HepG2 (cell line): ENCODE data around the gene PTH1R. TPM values are rescaled to one million over a fixed set of nuclear protein-coding genes. Genes with fewer than 3 reads are reported as not detected.

Experiments
- CHCHD3 ChIP-seq: sonication (generic); formaldehyde crosslinking; IDR thresholded peaks from 2 replicates; pipeline ENCODE4 v1.8.0; 2022; ENCODE audit warnings: mild to moderate bottlenecking, missing genetic modification reagents, moderate library complexity
- CREM ChIP-seq, 2 experiments: sonication (generic) in 1 of 2; formaldehyde crosslinking in 1 of 2; IDR thresholded peaks; 2 replicates each; pipeline versions ENCODE4 v1.4.0 to v1.6.1; 2016 to 2020; ENCODE audit warnings: antibody characterized with exemption in 1 of 2, mild to moderate bottlenecking in 1 of 2, missing genetic modification reagents in 1 of 2
- EEA1 ChIP-seq: sonication (generic); formaldehyde crosslinking; IDR thresholded peaks from 2 replicates; pipeline ENCODE4 v1.5.1; 2020; ENCODE audit warnings: mild to moderate bottlenecking, missing genetic modification reagents, borderline replicate concordance
- ELF1 ChIP-seq: sonication (generic); formaldehyde crosslinking; IDR thresholded peaks from 2 replicates; pipeline ENCODE4 v1.4.0; 2020; ENCODE audit warnings: missing genetic modification reagents
- ELF4 ChIP-seq: sonication (generic); formaldehyde crosslinking; IDR thresholded peaks from 2 replicates; pipeline ENCODE4 v1.5.0; 2020; ENCODE audit warnings: missing genetic modification reagents, mild to moderate bottlenecking, moderate library complexity, borderline replicate concordance
- FIP1L1 ChIP-seq: fragments of 200-400 bp; formaldehyde crosslinking; IDR thresholded peaks from 2 replicates; pipeline ENCODE4 v1.6.1; 2018; ENCODE audit warnings: low read depth, mild to moderate bottlenecking, low read length, moderate library complexity, borderline replicate concordance; ENCODE audit not compliant: insufficient read depth
- GATA4 ChIP-seq: sonication (generic); IDR thresholded peaks from 2 replicates; pipeline ENCODE4 v1.6.1; 2016; ENCODE audit warnings: antibody characterized with exemption, low read depth, borderline replicate concordance
- MYNN ChIP-seq: sonication (generic); formaldehyde crosslinking; IDR thresholded peaks from 2 replicates; pipeline ENCODE4 v1.4.0; 2020; ENCODE audit warnings: mild to moderate bottlenecking, low read depth, missing genetic modification reagents
- MZF1 ChIP-seq: sonication (generic); formaldehyde crosslinking; IDR thresholded peaks from 2 replicates; pipeline ENCODE4 v1.8.1; 2023; ENCODE audit warnings: mild to moderate bottlenecking, missing genetic modification reagents, borderline replicate concordance
- NFE2 ChIP-seq: sonication (generic); formaldehyde crosslinking; IDR thresholded peaks from 2 replicates; pipeline ENCODE4 v1.4.0; 2020; ENCODE audit warnings: missing genetic modification reagents
- NFRKB ChIP-seq: fragments of 450-650 bp; IDR thresholded peaks from 2 replicates; pipeline ENCODE4 v1.6.1; 2017
- NONO ChIP-seq, 2 experiments: fragments of 450-650 bp in 1 of 2; sonication (generic) in 1 of 2; formaldehyde crosslinking in 1 of 2; IDR thresholded peaks in 1 of 2; conservative IDR thresholded peaks in 1 of 2; 2 replicates each; pipeline versions ENCODE4 v1.6.1 to v1.8.0; 2017 to 2022; ENCODE audit warnings: mild to moderate bottlenecking in 1 of 2, missing genetic modification reagents in 1 of 2, moderate library complexity in 1 of 2
- PCBP2 ChIP-seq: fragments of 200-400 bp; formaldehyde crosslinking; optimal IDR thresholded peaks from 2 replicates; pipeline ENCODE3; 2018; ENCODE audit warnings: low read length, low read depth; ENCODE audit not compliant: poor library complexity, severe bottlenecking
- PHF8 ChIP-seq: sonication (generic); formaldehyde crosslinking; IDR thresholded peaks from 2 replicates; pipeline ENCODE4 v1.5.0; 2020; ENCODE audit warnings: missing genetic modification reagents
- RELA ChIP-seq: sonication (generic); formaldehyde crosslinking; IDR thresholded peaks from 2 replicates; pipeline ENCODE4 v1.4.0; 2020; ENCODE audit warnings: missing genetic modification reagents
- REPIN1 ChIP-seq: sonication (generic); formaldehyde crosslinking; IDR thresholded peaks from 2 replicates; pipeline ENCODE4 v1.8.0; 2022; ENCODE audit warnings: missing genetic modification reagents, low read depth, mild to moderate bottlenecking, borderline replicate concordance
- SP5 ChIP-seq: IDR thresholded peaks from 2 replicates; pipeline ENCODE4 v1.6.1; 2016; ENCODE audit warnings: low read depth, borderline replicate concordance
- TRIM24 ChIP-seq: sonication (generic); formaldehyde crosslinking; IDR thresholded peaks from 2 replicates; pipeline ENCODE4 v1.8.0; 2022; ENCODE audit warnings: mild to moderate bottlenecking, missing genetic modification reagents
- ZBTB4 ChIP-seq: sonication (generic); formaldehyde crosslinking; IDR thresholded peaks from 2 replicates; pipeline ENCODE4 v1.4.0; 2020; ENCODE audit warnings: missing genetic modification reagents, mild to moderate bottlenecking, borderline replicate concordance
- ZFP82 ChIP-seq: sonication (generic); formaldehyde crosslinking; IDR thresholded peaks from 2 replicates; pipeline ENCODE4 v1.5.1; 2020; ENCODE audit warnings: mild to moderate bottlenecking, missing genetic modification reagents, borderline replicate concordance
- ZNF235 ChIP-seq: sonication (generic); formaldehyde crosslinking; IDR thresholded peaks from 2 replicates; pipeline ENCODE4 v1.8.1; 2023; ENCODE audit warnings: mild to moderate bottlenecking, missing genetic modification reagents, borderline replicate concordance
- ZNF564 ChIP-seq: sonication (generic); formaldehyde crosslinking; IDR thresholded peaks from 2 replicates; pipeline ENCODE4 v1.8.1; 2023; ENCODE audit warnings: mild to moderate bottlenecking, missing genetic modification reagents
- ZNF780A ChIP-seq: sonication (generic); formaldehyde crosslinking; IDR thresholded peaks from 2 replicates; pipeline ENCODE4 v1.8.0; 2022; ENCODE audit warnings: mild to moderate bottlenecking, missing genetic modification reagents, moderate library complexity
- ZNF891 ChIP-seq: sonication (generic); formaldehyde crosslinking; IDR thresholded peaks from 2 replicates; pipeline ENCODE4 v1.5.0; 2020; ENCODE audit warnings: mild to moderate bottlenecking, missing genetic modification reagents
- polyA plus RNA-seq, 8 experiments: library from polyadenylated mRNA; depleted of rRNA in 3 of 8; stranded (reverse) in 7 of 8; unstranded in 1 of 8; fragments of >200 nt; fragmentation: Illumina TruSeq in 4 of 8; extraction: Trizol in 4 of 8; gene quantifications; 2 replicates each; pipeline versions ENCODE4 v1.2.1 to v1.2.3, GENCODE V29; 2011 to 2016; ENCODE audit warnings: low read depth in 4 of 8, missing spikeins in 1 of 8, mixed read lengths in 1 of 8; ENCODE audit not compliant: insufficient read depth in 1 of 8
- total RNA-seq, 5 experiments: library from RNA; depleted of rRNA; stranded (reverse); fragments of >200 nt; fragmentation: Illumina TruSeq; extraction: Trizol; gene quantifications; 2 replicates each; pipeline ENCODE4 v1.2.3, GENCODE V29; 2016; ENCODE audit warnings: low read depth in 1 of 5
- TF ChIP-seq, protein P1 (sequence below), 2 experiments: sonication (generic) in 1 of 2; formaldehyde crosslinking in 1 of 2; IDR thresholded peaks; 2 replicates each; pipeline versions ENCODE4 v1.4.0 to v1.6.1; 2018 to 2020; ENCODE audit warnings: missing genetic modification reagents in 2 of 2, borderline replicate concordance in 1 of 2, low read depth in 1 of 2, mild to moderate bottlenecking in 1 of 2, missing biosample characterization in 1 of 2

The PTH1R gene
- total and polyA plus RNA-seq, 2 of the 13 experiments (the other 11 are each of a cell fraction or from before 2014, with no cell fraction given), result not detected

GRCh38 chr3:46947981-46948791 lies 70.7 kb downstream of the PTH1R start (continued):
- TF ChIP-seq NFE2 (CRISPR knock-in tag) (no peak), FIP1L1 (0 out of 2 replicates have a peak, but pooled peaks have one; percentile 17), TRIM24 (no peak), ZNF891 (CRISPR knock-in tag) (no peak), GATA4 (peak; percentile 93), SP5 (peak; percentile 81), ZNF564 (CRISPR knock-in tag) (no peak), PCBP2 (no peak), CREM (IDR thresholded peaks at IDR 0.05) (peak; percentile 56; the same call in 1 of the 2 replicates), CREM (CRISPR knock-in tag; IDR thresholded peaks at IDR 0.05) (no peak), EEA1 (no peak), ZNF780A (CRISPR knock-in tag) (no peak), ZNF235 (CRISPR knock-in tag) (no peak), RELA (CRISPR knock-in tag) (no peak), ELF4 (CRISPR knock-in tag) (no peak), MZF1 (CRISPR knock-in tag) (no peak), NONO (IDR thresholded peaks at IDR 0.05) (no peak), NONO (CRISPR knock-in tag; conservative IDR thresholded peaks at IDR 0.05) (0 out of 2 replicates have a peak, but pooled peaks have one; percentile 18), MYNN (no peak), ZFP82 (CRISPR knock-in tag) (no peak), ELF1 (CRISPR knock-in tag) (no peak), PHF8 (CRISPR knock-in tag) (peak; percentile 34; the same call in 1 of the 2 replicates), CHCHD3 (CRISPR knock-in tag) (no peak), ZBTB4 (no peak), REPIN1 (CRISPR knock-in tag) (no peak), NFRKB (no peak)
- TF ChIP-seq, protein P1, sequence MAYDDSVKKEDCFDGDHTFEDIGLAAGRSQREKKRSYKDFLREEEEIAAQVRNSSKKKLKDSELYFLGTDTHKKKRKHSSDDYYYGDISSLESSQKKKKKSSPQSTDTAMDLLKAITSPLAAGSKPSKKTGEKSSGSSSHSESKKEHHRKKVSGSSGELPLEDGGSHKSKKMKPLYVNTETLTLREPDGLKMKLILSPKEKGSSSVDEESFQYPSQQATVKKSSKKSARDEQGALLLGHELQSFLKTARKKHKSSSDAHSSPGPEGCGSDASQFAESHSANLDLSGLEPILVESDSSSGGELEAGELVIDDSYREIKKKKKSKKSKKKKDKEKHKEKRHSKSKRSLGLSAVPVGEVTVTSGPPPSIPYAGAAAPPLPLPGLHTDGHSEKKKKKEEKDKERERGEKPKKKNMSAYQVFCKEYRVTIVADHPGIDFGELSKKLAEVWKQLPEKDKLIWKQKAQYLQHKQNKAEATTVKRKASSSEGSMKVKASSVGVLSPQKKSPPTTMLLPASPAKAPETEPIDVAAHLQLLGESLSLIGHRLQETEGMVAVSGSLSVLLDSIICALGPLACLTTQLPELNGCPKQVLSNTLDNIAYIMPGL (CRISPR knock-in tag; IDR thresholded peaks at IDR 0.05; ENCODE audit: borderline replicate concordance in 1 of 2, low read depth in 1 of 2), result 0 out of 4 replicates have a peak, but pooled peaks of 1 of the 2 experiments have one; percentile 21
